Mesenchymal stem cell (in vitro differentiated cells and primary cell): ENCODE results near the gene AFAP1L2.

Experiments
- DNase-seq: peaks from one replicate; pipeline ENCODE4 v3.0.0-alpha.2; 2013
- H2AFZ ChIP-seq: one replicate; pipeline ENCODE4 v1.6.1; 2013; ENCODE audit warnings: low read depth, mild to moderate bottlenecking, control low read depth, inconsistent platforms, low read length, moderate library complexity
- H2AK5ac ChIP-seq: 2 replicates; pipeline ENCODE4 v1.6.1; 2013; ENCODE audit warnings: low read length, moderate library complexity, mild to moderate bottlenecking, inconsistent platforms; ENCODE audit not compliant: severe bottlenecking
- H2BK120ac ChIP-seq: one replicate; pipeline ENCODE4 v1.6.1; 2013; ENCODE audit warnings: low read depth, mild to moderate bottlenecking, inconsistent platforms, low read length, moderate library complexity
- H2BK12ac ChIP-seq, 2 experiments: one replicate each; pipeline ENCODE4 v1.6.1; 2013; ENCODE audit warnings: inconsistent platforms in 2 of 2, low read length in 2 of 2, mild to moderate bottlenecking in 2 of 2, moderate library complexity in 2 of 2, control low read depth in 1 of 2
- H2BK15ac ChIP-seq: one replicate; pipeline ENCODE4 v1.6.1; 2013; ENCODE audit warnings: mild to moderate bottlenecking, low read depth, inconsistent platforms; ENCODE audit not compliant: poor library complexity, severe bottlenecking
- H2BK5ac ChIP-seq: 2 replicates; pipeline ENCODE4 v1.6.1; 2013; ENCODE audit warnings: low read depth, mild to moderate bottlenecking, low read length, control low read depth, inconsistent platforms; ENCODE audit not compliant: poor library complexity, severe bottlenecking
- H3K14ac ChIP-seq, 2 experiments: one replicate each; pipeline ENCODE4 v1.6.1; 2013; ENCODE audit warnings: inconsistent platforms in 2 of 2, low read length in 2 of 2, control low read depth in 1 of 2, mild to moderate bottlenecking in 1 of 2, moderate library complexity in 1 of 2
- H3K18ac ChIP-seq, 2 experiments: one replicate each; pipeline ENCODE4 v1.6.1; 2013; ENCODE audit warnings: inconsistent platforms in 2 of 2, low read length in 2 of 2, control low read depth in 1 of 2, low read depth in 1 of 2, mild to moderate bottlenecking in 1 of 2
- H3K23ac ChIP-seq, 2 experiments: one replicate each; pipeline ENCODE4 v1.6.1; 2013; ENCODE audit warnings: inconsistent platforms in 2 of 2, low read length in 2 of 2, mild to moderate bottlenecking in 2 of 2, moderate library complexity in 2 of 2, control low read depth in 1 of 2
- H3K27ac ChIP-seq: 2 replicates; pipeline ENCODE4 v1.5.1; 2013; ENCODE audit warnings: mild to moderate bottlenecking, moderate library complexity, low read length, control low read depth, inconsistent platforms; ENCODE audit not compliant: poor library complexity, severe bottlenecking
- H3K27me3 ChIP-seq, 2 experiments: 2 replicates each; pipeline versions ENCODE4 v1.6.1 to v1.7.0; 2013; ENCODE audit warnings: low read length in 2 of 2, mild to moderate bottlenecking in 2 of 2, moderate library complexity in 2 of 2, control low read depth in 1 of 2, inconsistent platforms in 1 of 2; ENCODE audit not compliant: control insufficient read depth in 1 of 2, insufficient read depth in 1 of 2
- H3K36me3 ChIP-seq, 2 experiments: 2 replicates each; pipeline versions ENCODE4 v1.6.1 to v1.7.0; 2013; ENCODE audit warnings: low read length in 2 of 2, control low read depth in 1 of 2, inconsistent platforms in 1 of 2, low read depth in 1 of 2, mild to moderate bottlenecking in 1 of 2; ENCODE audit not compliant: insufficient read depth in 2 of 2, control insufficient read depth in 1 of 2
- H3K4ac ChIP-seq, 2 experiments: one replicate each; pipeline ENCODE4 v1.6.1; 2013; ENCODE audit warnings: inconsistent platforms in 2 of 2, low read length in 2 of 2, mild to moderate bottlenecking in 2 of 2, moderate library complexity in 2 of 2, control low read depth in 1 of 2, low read depth in 1 of 2
- H3K4me1 ChIP-seq: 2 replicates; pipeline ENCODE4 v1.6.1; 2013; ENCODE audit warnings: low read depth, low read length, control low read depth; ENCODE audit not compliant: control insufficient read depth, insufficient read depth
- H3K4me2 ChIP-seq: 2 replicates; pipeline ENCODE4 v1.6.1; 2013; ENCODE audit warnings: low read length, mild to moderate bottlenecking, inconsistent platforms; ENCODE audit not compliant: poor library complexity, severe bottlenecking
- H3K4me3 ChIP-seq, 2 experiments: 2 replicates each; pipeline versions ENCODE4 v1.5.1 to v1.7.0; 2013; ENCODE audit warnings: low read length in 2 of 2, mild to moderate bottlenecking in 2 of 2, control low read depth in 1 of 2, low read depth in 1 of 2; ENCODE audit not compliant: insufficient read depth in 1 of 2
- H3K79me1 ChIP-seq: replicated peaks from 2 replicates; pipeline ENCODE4 v1.6.1; 2013; ENCODE audit warnings: mild to moderate bottlenecking, control low read depth, low read length, inconsistent platforms; ENCODE audit not compliant: poor library complexity, severe bottlenecking
- H3K9ac ChIP-seq: 2 replicates; pipeline ENCODE4 v1.7.0; 2013; ENCODE audit warnings: mild to moderate bottlenecking, low read length, moderate library complexity
- H3K9me3 ChIP-seq: 2 replicates; pipeline ENCODE4 v1.7.0; 2013; ENCODE audit warnings: mild to moderate bottlenecking, low read length; ENCODE audit not compliant: control insufficient read depth
- H4K8ac ChIP-seq: one replicate; pipeline ENCODE4 v1.6.1; 2013; ENCODE audit warnings: inconsistent platforms, mild to moderate bottlenecking, low read length, moderate library complexity
- H4K91ac ChIP-seq: one replicate; pipeline ENCODE4 v1.6.1; 2013; ENCODE audit warnings: mild to moderate bottlenecking, low read length, inconsistent platforms
- WGBS: methylation state at CpG from one replicate; pipeline ENCODE4 v1.1.7; 2013; ENCODE audit warnings: mixed read lengths; 5-methylcytosine and 5-hydroxymethylcytosine counted together

The AFAP1L2 gene

GRCh38 chr10:114286921-114287320 lies 117.4 kb downstream of the AFAP1L2 start:
- Histone ChIP-seq H3K9me3 (no peaks in the 10 kb centered on the region), H2BK12ac (no peak overlapping the region), H3K18ac (peak overlapping the region in 1 of 2 experiments; percentile 4), H3K14ac (no peak overlapping the region), H2AFZ (no peak overlapping the region), H3K27ac (no peak overlapping the region), H3K36me3 (peaks cover 0 to 3% of the 10 kb centered on the region in 2 experiments), H4K91ac (no peak overlapping the region), H3K4me2 (no peak overlapping the region), H2BK15ac (no peak overlapping the region), H2BK5ac (no peak overlapping the region), H3K23ac (no peak overlapping the region), H2BK120ac (no peak overlapping the region), H3K9ac (no peak overlapping the region), H3K4me3 (no peak overlapping the region), H3K27me3 (peaks cover 0 to 70% of the 10 kb centered on the region in 2 experiments), H3K4me1 (peaks cover 2% of the 10 kb centered on the region), H3K79me1 (no peaks in the 10 kb centered on the region), H4K8ac (no peak overlapping the region), H3K4ac (no peak overlapping the region), H2AK5ac (no peak overlapping the region)
- 74% methylated on average over 7 of the region's 8 CpGs for WGBS
- no peak for DNase-seq

- H3K23ac ChIP-seq, result no peak overlapping the region
- H3K36me3 ChIP-seq, result peaks cover 0 to 3% of the 10 kb centered on the region in 2 experiments
- no peak overlapping the region for H3K4me3 ChIP-seq
- peaks cover 2% of the 10 kb centered on the region for H3K4me1 ChIP-seq
- H4K8ac ChIP-seq, result peak overlapping the region; percentile 53
- peak overlapping the region in 1 of 2 experiments; percentile 52 for H3K18ac ChIP-seq
- no peak overlapping the region for H2AFZ ChIP-seq
- no peak overlapping the region for H2BK120ac ChIP-seq
- no peak for DNase-seq
- no peaks in the 10 kb centered on the region for H3K79me1 ChIP-seq
- no peak overlapping the region for H2BK12ac ChIP-seq
- no peak overlapping the region for H3K4ac ChIP-seq
- peak overlapping the region in 1 of 2 experiments; percentile 13 for H3K14ac ChIP-seq
- WGBS, result 88% methylated on average over 31 of the region's 31 CpGs
- no peak overlapping the region for H4K91ac ChIP-seq
- no peak overlapping the region for H2BK5ac ChIP-seq
- H2AK5ac ChIP-seq, result no peak overlapping the region
- no peak overlapping the region for H3K27ac ChIP-seq
- no peak overlapping the region for H2BK15ac ChIP-seq
- H3K27me3 ChIP-seq, result peaks cover 0 to 78% of the 10 kb centered on the region in 2 experiments
- no peak overlapping the region for H3K9ac ChIP-seq
- no peaks in the 10 kb centered on the region for H3K9me3 ChIP-seq
- H3K4me2 ChIP-seq, result no peak overlapping the region
These were observed 118.3 kb downstream of the AFAP1L2 start for GRCh38 chr10:114285961-114286441.

- H4K8ac ChIP-seq, result no peak overlapping the region
- H2AFZ ChIP-seq, result peak overlapping the region; percentile 15
- H3K4me3 ChIP-seq, result no peak overlapping the region
- H2BK5ac ChIP-seq, result no peak overlapping the region
- no peak overlapping the region for H3K9ac ChIP-seq
- H3K14ac ChIP-seq, result no peak overlapping the region
- H3K36me3 ChIP-seq, result no peaks in the 10 kb centered on the region
- no peak overlapping the region for H2AK5ac ChIP-seq
- H3K79me1 ChIP-seq, result no peaks in the 10 kb centered on the region
- peaks cover 2% of the 10 kb centered on the region for H3K4me1 ChIP-seq
- H4K91ac ChIP-seq, result no peak overlapping the region
- no peak overlapping the region for H3K27ac ChIP-seq
- H3K4ac ChIP-seq, result no peak overlapping the region
- H3K23ac ChIP-seq, result no peak overlapping the region
- peak overlapping the region in 1 of 2 experiments; percentile 74 for H3K18ac ChIP-seq
- DNase-seq, result no peak
- no peak overlapping the region for H3K4me2 ChIP-seq
- H2BK15ac ChIP-seq, result no peak overlapping the region
- H2BK12ac ChIP-seq, result peak overlapping the region in 1 of 2 experiments; percentile 23
- H2BK120ac ChIP-seq, result no peak overlapping the region
- H3K27me3 ChIP-seq, result peaks cover 0 to 83% of the 10 kb centered on the region in 2 experiments
- 87% methylated on average over 13 of the region's 13 CpGs for WGBS
- no peaks in the 10 kb centered on the region for H3K9me3 ChIP-seq
These were observed 119.8 kb downstream of the AFAP1L2 start for GRCh38 chr10:114284346-114285071.

- WGBS, result 95% methylated on average over 5 of the region's 6 CpGs
- Histone ChIP-seq H3K27ac (no peak overlapping the region), H3K4me2 (no peak overlapping the region), H3K18ac (no peak overlapping the region), H3K79me1 (no peaks in the 10 kb centered on the region), H3K36me3 (no peaks in the 10 kb centered on the region), H3K4me3 (no peak overlapping the region), H3K23ac (no peak overlapping the region), H4K8ac (no peak overlapping the region), H3K9ac (no peak overlapping the region), H2BK15ac (no peak overlapping the region), H2BK5ac (no peak overlapping the region), H3K4ac (no peak overlapping the region), H3K9me3 (no peaks in the 10 kb centered on the region), H3K14ac (no peak overlapping the region), H3K4me1 (peaks cover 2% of the 10 kb centered on the region), H2AK5ac (no peak overlapping the region), H2BK120ac (no peak overlapping the region), H3K27me3 (peaks cover 6 to 85% of the 10 kb centered on the region in 2 experiments), H2AFZ (no peak overlapping the region), H4K91ac (no peak overlapping the region), H2BK12ac (no peak overlapping the region)
- no peak for DNase-seq
These were observed 120.6 kb downstream of the AFAP1L2 start for GRCh38 chr10:114283535-114284234.
